ENCODE measurements around the gene SGMS2.
"Not testable (repeated sequence)": the region's sequence is repeated elsewhere in the genome, so short reads cannot be mapped to it uniquely, and the experiment has no call there.

SGMS2 gene

GRCh38 chr4:107900067-107900466 lies 75.3 kb downstream of the SGMS2 start:
- peaks cover 24% of the 10 kb centered on the region for H3K27me3 Mint-ChIP-seq (ENCODE audit: low read depth)
- no peak overlapping the region for H3K4me3 Mint-ChIP-seq
- H3K4me1 Mint-ChIP-seq (ENCODE audit: low read depth): no peaks in the 10 kb centered on the region
- no peak overlapping the region for H3K27ac Mint-ChIP-seq
- H3K36me3 Mint-ChIP-seq (ENCODE audit: low read depth): no peaks in the 10 kb centered on the region
- H3K9me3 Mint-ChIP-seq: no peaks in the 10 kb centered on the region

GRCh38 chr4:107900508-107900907 lies 75.8 kb downstream of the SGMS2 start:
- Mint-ChIP-seq H3K27me3 (ENCODE audit: low read depth) (peaks cover 24% of the 10 kb centered on the region), H3K36me3 (ENCODE audit: low read depth) (no peaks in the 10 kb centered on the region), H3K4me1 (ENCODE audit: low read depth) (no peaks in the 10 kb centered on the region), H3K4me3 (no peak overlapping the region), H3K27ac (no peak overlapping the region), H3K9me3 (no peaks in the 10 kb centered on the region)

- no peaks in the 10 kb centered on the region for H3K36me3 Mint-ChIP-seq (ENCODE audit: low read depth)
- no peaks in the 10 kb centered on the region for H3K9me3 Mint-ChIP-seq
- no peak overlapping the region for H3K4me3 Mint-ChIP-seq
- H3K27ac Mint-ChIP-seq: no peak overlapping the region
- no peaks in the 10 kb centered on the region for H3K4me1 Mint-ChIP-seq (ENCODE audit: low read depth)
- peaks cover 24% of the 10 kb centered on the region for H3K27me3 Mint-ChIP-seq (ENCODE audit: low read depth)
Measured at GRCh38 chr4:107901213-107901934, 76.6 kb downstream of the SGMS2 start.

- H3K27me3 Mint-ChIP-seq (ENCODE audit: low read depth): peaks cover 19% of the 10 kb centered on the region
- H3K4me3 Mint-ChIP-seq: no peak overlapping the region
- H3K27ac Mint-ChIP-seq: no peak overlapping the region
- no peaks in the 10 kb centered on the region for H3K4me1 Mint-ChIP-seq (ENCODE audit: low read depth)
- H3K36me3 Mint-ChIP-seq (ENCODE audit: low read depth): no peaks in the 10 kb centered on the region
- no peaks in the 10 kb centered on the region for H3K9me3 Mint-ChIP-seq
Measured at GRCh38 chr4:107902715-107903114, 78.0 kb downstream of the SGMS2 start.

GRCh38 chr4:107905082-107905481 lies 80.3 kb downstream of the SGMS2 start:
- not testable (repeated sequence) for H3K9me3 Mint-ChIP-seq
- H3K27me3 Mint-ChIP-seq (ENCODE audit: low read depth): peaks cover 17% of the 10 kb centered on the region

GRCh38 chr4:107906458-107907100 lies 81.8 kb downstream of the SGMS2 start:
- H3K9me3 Mint-ChIP-seq: no peaks in the 10 kb centered on the region
- no peaks in the 10 kb centered on the region for H3K36me3 Mint-ChIP-seq (ENCODE audit: low read depth)
- H3K27ac Mint-ChIP-seq: no peak overlapping the region
- no peaks in the 10 kb centered on the region for H3K4me1 Mint-ChIP-seq (ENCODE audit: low read depth)
- H3K27me3 Mint-ChIP-seq (ENCODE audit: low read depth): peaks cover 17% of the 10 kb centered on the region
- no peak overlapping the region for H3K4me3 Mint-ChIP-seq

More at GRCh38 chr4:107905082-107905481, 80.3 kb downstream of the SGMS2 start:
- not testable (repeated sequence) for H3K27ac Mint-ChIP-seq; H3K4me3 Mint-ChIP-seq; H3K36me3 Mint-ChIP-seq (ENCODE audit: low read depth); H3K4me1 Mint-ChIP-seq (ENCODE audit: low read depth)

GRCh38 chr4:107908377-107908776 lies 83.6 kb downstream of the SGMS2 start:
- no peak overlapping the region for H3K4me3 Mint-ChIP-seq
- no peak overlapping the region for H3K27ac Mint-ChIP-seq
- no peaks in the 10 kb centered on the region for H3K4me1 Mint-ChIP-seq (ENCODE audit: low read depth)
- no peaks in the 10 kb centered on the region for H3K9me3 Mint-ChIP-seq
- peaks cover 18% of the 10 kb centered on the region for H3K27me3 Mint-ChIP-seq (ENCODE audit: low read depth)
- no peaks in the 10 kb centered on the region for H3K36me3 Mint-ChIP-seq (ENCODE audit: low read depth)

GRCh38 chr4:107913283-107913899 lies 88.7 kb downstream of the SGMS2 start:
- no peak overlapping the region for H3K27ac Mint-ChIP-seq

GRCh38 chr4:107915220-107915619 lies 90.5 kb downstream of the SGMS2 start:
- Mint-ChIP-seq H3K9me3 (no peaks in the 10 kb centered on the region), H3K27me3 (ENCODE audit: low read depth) (peaks cover 38% of the 10 kb centered on the region), H3K36me3 (ENCODE audit: low read depth) (peaks cover 2% of the 10 kb centered on the region), H3K4me3 (no peak overlapping the region), H3K27ac (no peak overlapping the region), H3K4me1 (ENCODE audit: low read depth) (no peaks in the 10 kb centered on the region)

More at GRCh38 chr4:107913283-107913899, 88.7 kb downstream of the SGMS2 start:
- Mint-ChIP-seq H3K4me1 (ENCODE audit: low read depth) (no peaks in the 10 kb centered on the region), H3K27me3 (ENCODE audit: low read depth) (peaks cover 35% of the 10 kb centered on the region), H3K4me3 (no peak overlapping the region), H3K36me3 (ENCODE audit: low read depth) (no peaks in the 10 kb centered on the region), H3K9me3 (no peaks in the 10 kb centered on the region)

GRCh38 chr4:107916623-107917022 lies 91.9 kb downstream of the SGMS2 start:
- Mint-ChIP-seq H3K36me3 (ENCODE audit: low read depth) (peaks cover 2% of the 10 kb centered on the region), H3K4me1 (ENCODE audit: low read depth) (no peaks in the 10 kb centered on the region), H3K4me3 (no peak overlapping the region), H3K27me3 (ENCODE audit: low read depth) (peaks cover 35% of the 10 kb centered on the region), H3K27ac (no peak overlapping the region), H3K9me3 (peaks cover 4% of the 10 kb centered on the region)

GRCh38 chr4:107917500-107917899 lies 92.8 kb downstream of the SGMS2 start:
- Mint-ChIP-seq H3K9me3 (peaks cover 4% of the 10 kb centered on the region), H3K4me1 (ENCODE audit: low read depth) (no peaks in the 10 kb centered on the region), H3K4me3 (no peak overlapping the region), H3K27me3 (ENCODE audit: low read depth) (peaks cover 34% of the 10 kb centered on the region), H3K36me3 (ENCODE audit: low read depth) (peaks cover 2% of the 10 kb centered on the region), H3K27ac (no peak overlapping the region)

GRCh38 chr4:107922486-107923473 lies 98.0 kb downstream of the SGMS2 start:
- peaks cover 2% of the 10 kb centered on the region for H3K36me3 Mint-ChIP-seq (ENCODE audit: low read depth)
- peaks cover 4% of the 10 kb centered on the region for H3K9me3 Mint-ChIP-seq
- H3K27ac Mint-ChIP-seq: no peak overlapping the region
- H3K27me3 Mint-ChIP-seq (ENCODE audit: low read depth): peaks cover 32% of the 10 kb centered on the region
- H3K4me1 Mint-ChIP-seq (ENCODE audit: low read depth): no peaks in the 10 kb centered on the region
- no peak overlapping the region for H3K4me3 Mint-ChIP-seq

- H3K9me3 Mint-ChIP-seq; H3K27ac Mint-ChIP-seq; H3K4me3 Mint-ChIP-seq; H3K36me3 Mint-ChIP-seq (ENCODE audit: low read depth); H3K4me1 Mint-ChIP-seq (ENCODE audit: low read depth): not testable (repeated sequence)
- peaks cover 31% of the 10 kb centered on the region for H3K27me3 Mint-ChIP-seq (ENCODE audit: low read depth)
Measured at GRCh38 chr4:107925713-107926112, 101.0 kb downstream of the SGMS2 start.

- H3K4me3 Mint-ChIP-seq; H3K27ac Mint-ChIP-seq; H3K9me3 Mint-ChIP-seq; H3K4me1 Mint-ChIP-seq (ENCODE audit: low read depth); H3K36me3 Mint-ChIP-seq (ENCODE audit: low read depth): not testable (repeated sequence)
- peaks cover 28% of the 10 kb centered on the region for H3K27me3 Mint-ChIP-seq (ENCODE audit: low read depth)
Measured at GRCh38 chr4:107926875-107927274, 102.1 kb downstream of the SGMS2 start.
